Cerebellar cortex (tissue), 1 donor: ENCODE measurements around the gene MPZL3.

Experiments
- DNase-seq: peaks from one replicate; pipeline ENCODE4 v3.0.0-alpha.2; 2015; ENCODE audit warnings: low spot score

The MPZL3 gene

DNA sequence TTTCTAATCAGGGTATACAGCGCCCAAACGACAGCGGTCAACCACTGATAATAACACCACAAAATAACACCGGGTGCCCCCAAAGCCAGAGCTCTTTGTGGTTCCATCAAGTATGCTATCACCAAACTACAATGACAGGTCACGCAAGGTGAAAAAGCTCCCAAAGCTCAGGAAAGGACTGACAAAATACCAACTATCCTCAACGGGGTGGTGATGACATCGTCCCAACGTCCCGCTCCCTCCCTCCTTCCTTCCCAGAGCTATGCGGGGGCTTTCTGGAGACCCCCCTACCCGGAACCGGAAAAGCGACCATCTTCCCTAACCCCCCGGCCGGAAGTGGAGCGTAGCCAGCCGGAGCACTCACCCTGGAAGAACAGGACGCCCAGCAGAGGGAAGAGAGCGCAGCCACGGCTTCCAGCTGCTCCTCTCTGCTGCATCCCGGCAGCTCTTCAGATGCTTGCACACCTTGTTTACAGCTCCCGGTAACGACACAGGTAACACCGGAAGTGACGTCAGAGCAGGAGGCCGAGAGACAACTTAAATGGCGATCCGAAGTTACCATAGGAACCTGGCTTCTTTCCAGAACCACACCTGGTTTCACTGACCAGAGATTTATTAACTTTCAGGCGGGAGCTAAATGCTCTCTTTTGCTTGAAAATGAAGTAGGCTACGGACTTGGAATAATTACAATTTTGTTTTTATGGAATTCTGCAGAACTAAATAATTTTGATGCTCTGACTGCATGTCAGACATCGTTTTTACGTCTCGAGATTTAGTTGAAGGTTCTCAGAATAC, at the start of gene MPZL3:
TSS of gene MPZL3 (minus strand) at position 508 of the 795 bp plus-strand sequence. CDS start at position 437, 71 bp downstream.
- peak; percentile 91 for DNase-seq

DNA sequence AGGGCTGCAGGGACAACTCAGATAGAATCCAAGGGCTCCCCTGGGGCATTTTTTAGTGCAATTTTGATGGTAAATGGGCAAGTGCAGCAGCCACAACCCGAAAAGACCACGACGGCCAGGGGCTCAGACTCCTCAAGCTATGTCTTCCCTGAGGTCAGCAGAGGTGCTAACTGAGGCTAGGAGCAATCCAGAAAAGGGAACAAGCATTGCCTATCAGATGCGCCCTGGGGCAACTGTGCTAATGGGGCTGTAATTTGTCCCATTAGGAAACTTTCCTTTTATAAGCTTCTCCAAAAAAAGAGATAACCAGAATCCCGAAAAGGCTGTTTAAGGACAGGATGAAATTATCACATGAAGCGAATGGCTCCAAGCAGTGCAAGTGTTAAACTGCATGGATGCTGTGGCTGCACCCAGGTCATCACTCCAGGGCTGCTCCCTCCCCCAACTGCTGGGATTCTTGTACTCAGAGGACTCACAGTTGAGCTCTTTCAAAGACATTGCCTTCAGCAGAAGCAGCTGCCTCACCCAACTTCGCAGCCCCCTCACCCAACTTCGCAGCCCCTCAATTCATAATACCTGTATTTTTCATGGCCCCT, 49.5 kb upstream of the MPZL3 start:
- DNase-seq, result no peak

DNA sequence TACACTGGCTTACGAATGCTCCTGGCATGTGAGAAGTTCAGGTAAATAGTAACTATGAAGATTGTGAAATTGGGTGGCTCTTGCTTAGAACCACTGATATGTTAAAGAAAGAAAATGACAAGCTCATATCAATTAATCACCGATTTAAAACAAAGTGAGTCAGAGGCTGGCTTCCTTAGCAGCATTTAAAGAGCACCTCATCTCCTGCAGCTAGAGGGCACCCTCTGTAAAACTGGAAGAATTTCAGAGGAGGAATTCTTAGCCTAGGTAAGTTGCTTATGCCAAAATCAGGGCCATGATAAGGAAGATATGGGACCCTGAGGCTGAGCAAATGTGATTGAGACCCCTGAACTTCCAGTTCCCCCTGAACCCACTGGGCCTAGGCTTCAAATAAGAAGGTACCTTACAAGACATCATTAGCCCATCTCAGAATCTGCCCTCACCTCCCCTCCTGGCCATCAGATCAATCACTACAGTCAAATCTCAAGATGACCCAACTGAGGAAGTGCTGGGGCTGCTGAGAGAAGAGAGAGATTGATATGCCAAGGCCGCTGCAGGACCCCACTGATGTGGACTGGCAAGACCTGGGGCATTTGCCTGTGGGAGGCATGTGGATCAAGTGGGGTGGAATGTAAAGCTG, 43.8 kb upstream of the MPZL3 start:
- peak; percentile 47 for DNase-seq

- no peak for DNase-seq
These were observed 43.0 kb upstream of the MPZL3 start for GRCh38 chr11:118295199-118295598.

DNA sequence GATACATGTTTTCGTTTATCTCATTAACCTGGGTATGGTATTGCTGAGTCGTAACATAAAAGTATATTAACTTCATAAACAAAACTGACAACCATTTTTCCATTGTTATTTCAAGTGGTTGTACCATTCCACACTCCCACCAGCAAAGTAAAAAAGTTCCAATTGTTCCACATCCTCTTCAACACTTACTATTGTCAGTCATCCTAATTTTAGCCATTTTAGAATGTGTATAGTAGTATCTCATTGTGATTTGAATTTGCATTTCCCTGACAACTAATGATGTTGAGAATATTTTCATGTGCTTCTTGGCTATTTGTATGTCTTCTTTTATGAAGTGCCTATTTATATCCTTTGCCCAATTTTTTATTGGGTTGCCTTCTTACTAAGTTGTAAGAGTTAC, 41.9 kb upstream of the MPZL3 start:
- no peak for DNase-seq

- no peak for DNase-seq
These were observed 39.4 kb upstream of the MPZL3 start for GRCh38 chr11:118291477-118292135.

GRCh38 chr11:118290923-118291322, 38.8 kb upstream of the MPZL3 start:
- peak; percentile 31 for DNase-seq

DNA sequence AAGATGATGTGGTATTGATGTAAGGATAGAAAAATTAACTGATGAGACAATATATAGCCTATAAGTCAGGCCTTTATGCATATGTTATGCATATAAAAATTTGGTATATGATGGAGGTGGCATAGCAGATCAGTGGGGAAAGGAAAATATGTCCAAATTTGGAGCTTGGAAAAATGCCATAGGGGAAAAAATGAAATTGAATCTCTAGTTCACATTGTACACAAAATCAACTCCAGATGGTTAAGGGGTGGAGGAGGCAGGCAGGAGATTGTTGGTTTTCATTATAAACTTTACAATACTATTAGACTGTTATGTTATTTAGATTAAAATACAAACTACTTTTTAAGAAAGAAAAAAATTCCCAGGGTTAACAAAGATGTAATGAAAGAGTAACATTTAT, 37.2 kb upstream of the MPZL3 start:
- no peak for DNase-seq

- no peak for DNase-seq
These were observed 34.8 kb upstream of the MPZL3 start for GRCh38 chr11:118287006-118287405.

GRCh38 chr11:118286545-118286944, 34.4 kb upstream of the MPZL3 start:
- no peak for DNase-seq

GRCh38 chr11:118283756-118284350, 31.7 kb upstream of the MPZL3 start:
- no peak for DNase-seq

DNA sequence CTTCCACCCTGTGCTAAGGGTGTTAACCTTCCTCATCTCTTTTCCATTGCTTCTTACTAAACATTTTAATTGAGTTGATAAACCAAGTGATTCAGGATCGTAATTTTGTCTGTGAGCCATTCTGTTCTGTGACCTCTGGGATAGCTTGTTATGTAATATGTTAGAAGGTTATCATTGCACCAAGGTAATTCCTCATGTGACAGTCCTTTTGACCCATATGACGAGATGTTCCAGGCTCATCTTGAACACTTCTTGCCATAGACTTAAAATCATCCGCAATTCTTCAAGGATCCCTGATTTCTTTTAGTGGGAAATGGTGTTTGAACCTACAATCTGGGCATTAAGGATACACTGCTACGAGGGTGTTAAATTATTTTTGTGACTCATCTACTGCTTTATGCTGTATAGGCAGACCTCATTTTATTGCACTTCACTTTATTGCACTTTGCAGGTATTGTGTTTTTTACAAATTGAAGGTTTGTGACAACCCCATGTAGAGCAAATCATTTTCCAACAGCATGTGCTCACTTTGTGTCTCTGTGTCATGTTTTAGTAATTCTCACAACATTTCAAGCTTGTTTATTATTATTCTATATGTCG, 31.0 kb upstream of the MPZL3 start:
- no peak for DNase-seq

GRCh38 chr11:118282606-118283005, 30.4 kb upstream of the MPZL3 start:
- DNase-seq, result no peak

GRCh38 chr11:118281284-118281683, 29.1 kb upstream of the MPZL3 start:
- no peak for DNase-seq

DNA sequence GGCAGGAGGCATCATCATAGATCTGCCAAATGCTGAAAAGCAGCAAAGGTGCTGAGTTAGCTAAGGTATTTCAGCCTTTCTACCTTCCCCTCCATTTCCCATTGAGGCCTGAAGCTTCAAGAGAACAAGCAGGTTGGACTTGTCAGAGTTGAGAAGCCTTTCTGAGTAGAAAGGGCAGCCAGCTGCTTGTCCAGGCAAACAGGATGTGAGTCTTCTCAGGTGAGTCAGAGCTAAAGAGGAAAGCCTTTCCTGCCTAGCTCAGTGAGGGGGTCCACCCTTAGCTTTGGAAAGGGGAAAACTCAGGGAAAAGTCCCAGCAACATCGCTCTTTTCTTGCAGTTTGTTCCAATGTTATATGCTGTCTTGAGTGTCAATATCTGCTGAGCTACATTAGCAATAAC, 25.1 kb upstream of the MPZL3 start:
- DNase-seq, result no peak

GRCh38 chr11:118276422-118276821, 24.3 kb upstream of the MPZL3 start:
- DNase-seq, result no peak

GRCh38 chr11:118275176-118275575, 23.0 kb upstream of the MPZL3 start:
- DNase-seq, result no peak

GRCh38 chr11:118274186-118274585, 22.0 kb upstream of the MPZL3 start:
- DNase-seq, result no peak

- DNase-seq, result no peak
These were observed 19.8 kb upstream of the MPZL3 start for GRCh38 chr11:118272001-118272400.

- no peak for DNase-seq
These were observed 15.3 kb upstream of the MPZL3 start for GRCh38 chr11:118267486-118267885.

DNA sequence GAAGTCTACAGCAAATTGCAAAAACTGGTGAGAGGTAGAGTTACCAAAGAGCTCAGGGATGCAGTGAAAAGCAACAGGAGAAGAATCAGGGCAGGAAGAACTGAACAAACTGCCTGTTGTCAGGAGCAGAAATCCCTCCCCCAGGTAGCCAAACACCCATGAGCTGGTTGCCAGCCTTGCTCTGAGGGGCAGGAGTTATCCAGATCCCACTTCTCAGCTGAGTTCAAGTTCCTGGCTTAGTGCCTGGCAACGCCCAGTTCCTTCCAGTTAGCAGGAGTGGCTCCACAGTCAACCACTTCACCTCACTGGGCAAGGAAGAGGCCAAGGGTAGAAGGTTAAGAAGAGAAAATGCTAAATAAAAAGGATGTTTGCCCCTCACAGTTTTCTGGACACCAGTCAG, 13.8 kb upstream of the MPZL3 start:
- no peak for DNase-seq
